Stimulated activated naive B cell treated with anti-CD40 and anti-IgM and Interleukin-4, amounts not matched to agents 10 μg/mL and 1 μg/mL and 100 μg/mL, for 72 hours (primary cell): ENCODE measurements around the gene MIOS.
A peak's percentile ranks its signal among the peaks of the same experiment; 100 is the strongest.

Source experiments
- ATAC-seq, 2 donors: fragments of 150-1000 bp; cut with Tn5 transposase; replicated peaks; 2 replicates each; pipeline ENCODE4 v1.10.0; 2021; ENCODE audit warnings: moderate library complexity in 1 of 2
- DNase-seq: peaks from one replicate; pipeline ENCODE4 v3.0.0; 2021
- H3K27ac Mint-ChIP-seq: one replicate; pipeline ENCODE4 v1.8.0; 2022; ENCODE audit warnings: mild to moderate bottlenecking, mixed read lengths
- H3K27me3 Mint-ChIP-seq, 2 donors: one replicate each; pipeline ENCODE4 v1.8.0; 2022; ENCODE audit warnings: mixed read lengths in 2 of 2
- H3K36me3 Mint-ChIP-seq, 2 donors: one replicate each; pipeline ENCODE4 v1.8.0; 2022; ENCODE audit warnings: mixed read lengths in 2 of 2, mild to moderate bottlenecking in 1 of 2
- H3K4me1 Mint-ChIP-seq, 2 donors: one replicate each; pipeline ENCODE4 v1.8.0; 2022; ENCODE audit warnings: mixed read lengths in 2 of 2, mild to moderate bottlenecking in 1 of 2
- H3K4me3 Mint-ChIP-seq, 2 donors: one replicate each; pipeline ENCODE4 v1.8.0; 2022; ENCODE audit warnings: mild to moderate bottlenecking in 2 of 2, mixed read lengths in 2 of 2, moderate library complexity in 1 of 2
- H3K9me3 Mint-ChIP-seq, 2 donors: one replicate each; pipeline ENCODE4 v1.8.0; 2022; ENCODE audit warnings: mixed read lengths in 2 of 2, mild to moderate bottlenecking in 1 of 2

The MIOS gene

GRCh38 chr7:7566651-7567611, at the start of gene MIOS:
TSS of gene MIOS (plus strand) at chr7:7566884. CDS start at chr7:7572476, 5,592 bp downstream.
- Mint-ChIP-seq H3K27ac (peak within 1 kb of the TSS; percentile 81), H3K27me3 (no peaks in the 10 kb centered on the region), H3K4me3 (peak within 1 kb of the TSS in 1 of 2 donors; percentile 84), H3K36me3 (peaks cover 22 to 23% of the 10 kb centered on the region in 2 donors), H3K9me3 (no peaks in the 10 kb centered on the region), H3K4me1 (peaks cover 22 to 32% of the 10 kb centered on the region in 2 donors)
- DNase-seq (peak; percentile 83), ATAC-seq (peak; percentile 83 to 84)

- Mint-ChIP-seq H3K27ac (no peak overlapping the region), H3K36me3 (no peaks in the 10 kb centered on the region), H3K4me3 (no peak overlapping the region), H3K4me1 (no peaks in the 10 kb centered on the region), H3K9me3 (no peaks in the 10 kb centered on the region), H3K27me3 (no peaks in the 10 kb centered on the region)
- no peak for ATAC-seq
- no peak for DNase-seq
Observed at GRCh38 chr7:7517754-7518153, 48.9 kb upstream of the MIOS start.

GRCh38 chr7:7519056-7519455, 47.6 kb upstream of the MIOS start:
- H3K36me3 Mint-ChIP-seq: no peaks in the 10 kb centered on the region
- ATAC-seq (no peak), DNase-seq (no peak)
- H3K27me3 Mint-ChIP-seq: no peaks in the 10 kb centered on the region
- no peak overlapping the region for H3K27ac Mint-ChIP-seq
- no peaks in the 10 kb centered on the region for H3K9me3 Mint-ChIP-seq
- H3K4me1 Mint-ChIP-seq: no peaks in the 10 kb centered on the region
- no peak overlapping the region for H3K4me3 Mint-ChIP-seq

GRCh38 chr7:7519528-7519927, 47.2 kb upstream of the MIOS start:
- no peak for DNase-seq
- Mint-ChIP-seq H3K36me3 (no peaks in the 10 kb centered on the region), H3K27me3 (no peaks in the 10 kb centered on the region), H3K9me3 (no peaks in the 10 kb centered on the region), H3K4me3 (no peak overlapping the region), H3K4me1 (no peaks in the 10 kb centered on the region), H3K27ac (no peak overlapping the region)
- no peak for ATAC-seq

GRCh38 chr7:7521259-7521658, 45.4 kb upstream of the MIOS start:
- Mint-ChIP-seq H3K4me1 (no peaks in the 10 kb centered on the region), H3K27ac (no peak overlapping the region), H3K4me3 (no peak overlapping the region), H3K9me3 (no peaks in the 10 kb centered on the region), H3K27me3 (no peaks in the 10 kb centered on the region), H3K36me3 (no peaks in the 10 kb centered on the region)
- no peak for ATAC-seq
- no peak for DNase-seq

- Mint-ChIP-seq H3K27ac (no peak overlapping the region), H3K36me3 (no peaks in the 10 kb centered on the region), H3K4me3 (no peak overlapping the region), H3K27me3 (peaks cover 0 to 4% of the 10 kb centered on the region in 2 donors), H3K9me3 (no peaks in the 10 kb centered on the region), H3K4me1 (no peaks in the 10 kb centered on the region)
- DNase-seq (no peak), ATAC-seq (no peak)
Observed at GRCh38 chr7:7522421-7522820, 44.3 kb upstream of the MIOS start.

- Mint-ChIP-seq H3K27me3 (peaks cover 0 to 6% of the 10 kb centered on the region in 2 donors), H3K9me3 (no peaks in the 10 kb centered on the region), H3K36me3 (no peaks in the 10 kb centered on the region), H3K4me3 (no peak overlapping the region), H3K27ac (no peak overlapping the region), H3K4me1 (no peaks in the 10 kb centered on the region)
- no peak for DNase-seq
- ATAC-seq: no peak
Observed at GRCh38 chr7:7524121-7524520, 42.6 kb upstream of the MIOS start.

- H3K4me3 Mint-ChIP-seq: no peak overlapping the region
- no peak overlapping the region for H3K27ac Mint-ChIP-seq
- peaks cover 0 to 6% of the 10 kb centered on the region in 2 donors for H3K27me3 Mint-ChIP-seq
- ATAC-seq (no peak), DNase-seq (no peak)
- H3K9me3 Mint-ChIP-seq: no peaks in the 10 kb centered on the region
- no peaks in the 10 kb centered on the region for H3K4me1 Mint-ChIP-seq
- no peaks in the 10 kb centered on the region for H3K36me3 Mint-ChIP-seq
Observed at GRCh38 chr7:7526006-7526405, 40.7 kb upstream of the MIOS start.

- Mint-ChIP-seq H3K4me3 (no peak overlapping the region), H3K9me3 (no peaks in the 10 kb centered on the region), H3K27me3 (peaks cover 0 to 6% of the 10 kb centered on the region in 2 donors), H3K36me3 (no peaks in the 10 kb centered on the region), H3K27ac (no peak overlapping the region), H3K4me1 (no peaks in the 10 kb centered on the region)
- no peak for DNase-seq
- no peak for ATAC-seq
Observed at GRCh38 chr7:7527047-7527446, 39.6 kb upstream of the MIOS start.

- no peaks in the 10 kb centered on the region for H3K36me3 Mint-ChIP-seq
- H3K27ac Mint-ChIP-seq: no peak overlapping the region
- H3K4me3 Mint-ChIP-seq: no peak overlapping the region
- peaks cover 6 to 10% of the 10 kb centered on the region in 2 donors for H3K27me3 Mint-ChIP-seq
- ATAC-seq (no peak), DNase-seq (no peak)
- H3K4me1 Mint-ChIP-seq: no peaks in the 10 kb centered on the region
- no peaks in the 10 kb centered on the region for H3K9me3 Mint-ChIP-seq
Observed at GRCh38 chr7:7529328-7529727, 37.4 kb upstream of the MIOS start.

- no peak for ATAC-seq
- Mint-ChIP-seq H3K9me3 (no peaks in the 10 kb centered on the region), H3K27ac (no peak overlapping the region), H3K27me3 (peaks cover 4 to 12% of the 10 kb centered on the region in 2 donors), H3K36me3 (no peaks in the 10 kb centered on the region), H3K4me1 (no peaks in the 10 kb centered on the region), H3K4me3 (no peak overlapping the region)
- DNase-seq: no peak
Observed at GRCh38 chr7:7533831-7534430, 32.8 kb upstream of the MIOS start.

GRCh38 chr7:7535691-7536090, 31.0 kb upstream of the MIOS start, which contains the start of gene COL28A1:
TSS of gene COL28A1 (minus strand) at chr7:7535873. CDS start at chr7:7532875, 2,998 bp downstream.
- no peak for ATAC-seq
- no peak for DNase-seq
- H3K4me1 Mint-ChIP-seq: no peaks in the 10 kb centered on the region
- H3K27me3 Mint-ChIP-seq: peaks cover 4 to 12% of the 10 kb centered on the region in 2 donors
- no peaks in the 10 kb centered on the region for H3K9me3 Mint-ChIP-seq
- H3K27ac Mint-ChIP-seq: no peak within 1 kb of the TSS
- no peak within 1 kb of the TSS for H3K4me3 Mint-ChIP-seq
- H3K36me3 Mint-ChIP-seq: no peaks in the 10 kb centered on the region

GRCh38 chr7:7536396-7537019, 30.2 kb upstream of the MIOS start:
- H3K27me3 Mint-ChIP-seq: peaks cover 4 to 12% of the 10 kb centered on the region in 2 donors
- DNase-seq: no peak
- H3K9me3 Mint-ChIP-seq: no peaks in the 10 kb centered on the region
- no peaks in the 10 kb centered on the region for H3K36me3 Mint-ChIP-seq
- no peak overlapping the region for H3K4me3 Mint-ChIP-seq
- no peak overlapping the region for H3K27ac Mint-ChIP-seq
- no peaks in the 10 kb centered on the region for H3K4me1 Mint-ChIP-seq
- no peak for ATAC-seq

- Mint-ChIP-seq H3K36me3 (no peaks in the 10 kb centered on the region), H3K27me3 (peaks cover 4 to 12% of the 10 kb centered on the region in 2 donors), H3K9me3 (no peaks in the 10 kb centered on the region), H3K27ac (no peak overlapping the region), H3K4me3 (no peak overlapping the region), H3K4me1 (no peaks in the 10 kb centered on the region)
- no peak for DNase-seq
- no peak for ATAC-seq
Observed at GRCh38 chr7:7537711-7538110, 29.0 kb upstream of the MIOS start.
